ENCODE data around the gene RPS28. TPM values are rescaled to one million over a fixed set of nuclear protein-coding genes. Genes with fewer than 3 reads are reported as not detected.

The RPS28 gene
- polyA plus RNA-seq, 1 donor (not counting 4 experiments of a cell fraction or from before 2014, with no cell fraction given) = 960 TPM

- dilution Hi-C loops (cut with MboI; ENCODE audit: extremely low pct_ligation_motif_present, low sequenced_read_pairs) = no loop called here
- Histone ChIP-seq H2AFZ (ENCODE audit: control insufficient read depth, low read length) (no peak overlapping the region), H3K4me1 (ENCODE audit: control insufficient read depth, extremely low read depth, insufficient read depth, low read length) (peaks cover 13% of the 10 kb centered on the region), H3K36me3 (ENCODE audit: control insufficient read depth in 2 of 2, extremely low read depth in 1 of 2, insufficient read depth in 2 of 2, low read length in 2 of 2) (peaks cover 17% of the 10 kb centered on the region in 2 experiments), H3K27ac (ENCODE audit: control insufficient read depth, insufficient read depth, low read length) (no peak overlapping the region), H3K79me2 (ENCODE audit: control insufficient read depth, insufficient read depth, low read length) (no peaks in the 10 kb centered on the region), H3K9me3 (ENCODE audit: control insufficient read depth, low read depth, low read length) (no peaks in the 10 kb centered on the region), H3K27me3 (ENCODE audit: control insufficient read depth, extremely low read depth, insufficient read depth, low read length) (no peaks in the 10 kb centered on the region), H4K20me1 (ENCODE audit: control insufficient read depth, extremely low read depth, insufficient read depth, low read length) (peaks cover 2% of the 10 kb centered on the region), H3K4me3 (ENCODE audit: control insufficient read depth in 2 of 3, extremely low read depth in 1 of 3, insufficient read depth in 2 of 3, low read depth in 1 of 3, low read length in 3 of 3) (no peak overlapping the region), H3K9ac (ENCODE audit: control insufficient read depth, extremely low read depth, insufficient read depth, low read length) (no peak overlapping the region), H3K4me2 (ENCODE audit: control insufficient read depth, extremely low read depth, insufficient read depth, low read depth, low read length) (no peak overlapping the region), H3K9me1 (ENCODE audit: control insufficient read depth, extremely low read depth, insufficient read depth, low read length) (no peaks in the 10 kb centered on the region)
- no peak for DNase-seq (ENCODE audit: low read depth, low spot score)
- TF ChIP-seq CTCF (optimal IDR thresholded peaks at IDR 0.05 in 1 of 3, IDR thresholded peaks at IDR 0.05 in 1 of 3, conservative IDR thresholded peaks at IDR 0.05 in 1 of 3; ENCODE audit: extremely low read depth in 1 of 3, insufficient read depth in 2 of 3, low read length in 3 of 3) = no peak
- TF ChIP-seq EZH2 (IDR thresholded peaks at IDR 0.05; ENCODE audit: low read length) = no peak
- no peak for FAIRE-seq
These were observed 49.9 kb downstream of the RPS28 start for GRCh38 chr19:8371011-8371804.

Other genes with a start within 250 kb of the RPS28 start
- not detected in 3 replicates for gene FBN3, start 171.9 kb upstream of the RPS28 start, polyA plus RNA-seq
- 12.8 to 43.4 TPM (median 19.8 TPM) in 3 replicates for gene CERS4, start 112.1 kb upstream of the RPS28 start, polyA plus RNA-seq
- 14.1 to 18.3 TPM (median 15.4 TPM) in 3 replicates for gene CD320, start 13.1 kb upstream of the RPS28 start, polyA plus RNA-seq
- 46.7 to 115 TPM (median 59.2 TPM) in 3 replicates for gene NDUFA7, start 121 bp upstream of the RPS28 start, polyA plus RNA-seq
- 0.15 to 0.27 TPM (median 0.16 TPM) in 3 replicates for gene KANK3, start 21.8 kb downstream of the RPS28 start, polyA plus RNA-seq
- 102 to 143 TPM (median 112 TPM) in 3 replicates for gene ANGPTL4, start 42.7 kb downstream of the RPS28 start, polyA plus RNA-seq
- gene RAB11B, start 68.9 kb downstream of the RPS28 start, polyA plus RNA-seq = 14.3 to 40.8 TPM (median 17.0 TPM) in 3 replicates
- 13.7 to 24.4 TPM (median 20.5 TPM) in 3 replicates for gene MARCHF2, start 91.8 kb downstream of the RPS28 start, polyA plus RNA-seq
- 45.7 to 126 TPM (median 110 TPM) in 3 replicates for gene HNRNPM, start 123.5 kb downstream of the RPS28 start, polyA plus RNA-seq
- gene PRAM1, start 181.1 kb downstream of the RPS28 start, polyA plus RNA-seq = not detected in 3 replicates
- gene ZNF414, start 192.7 kb downstream of the RPS28 start, polyA plus RNA-seq = 1.9 to 6.0 TPM (median 2.5 TPM) in 3 replicates